ENCODE data around the gene CEP135.

The CEP135 gene

GRCh38 chr4:56004235-56004634 lies 55.5 kb downstream of the CEP135 start:
- peaks cover 74% of the 10 kb centered on the region for H3K36me3 Mint-ChIP-seq
- H3K27ac Mint-ChIP-seq, result no peak overlapping the region
- no peak for ATAC-seq (ENCODE audit: low read depth)

GRCh38 chr4:56007154-56007553 lies 58.4 kb downstream of the CEP135 start:
- no peaks in the 10 kb centered on the region for H3K4me1 Mint-ChIP-seq
- DNase-seq (ENCODE audit: low spot score in 2 of 2) (no peak), ATAC-seq (ENCODE audit: low read depth) (no peak)
- H3K4me3 Mint-ChIP-seq, result no peak overlapping the region
- no peaks in the 10 kb centered on the region for H3K27me3 Mint-ChIP-seq
- no peak overlapping the region for H3K27ac Mint-ChIP-seq
- H3K9me3 Mint-ChIP-seq, result peaks cover 1% of the 10 kb centered on the region
- H3K36me3 Mint-ChIP-seq, result peaks cover 56% of the 10 kb centered on the region

More at GRCh38 chr4:56004235-56004634, 55.5 kb downstream of the CEP135 start:
- H3K4me1 Mint-ChIP-seq, result peaks cover 3% of the 10 kb centered on the region
- H3K9me3 Mint-ChIP-seq, result peaks cover 6% of the 10 kb centered on the region
- no peaks in the 10 kb centered on the region for H3K27me3 Mint-ChIP-seq
- DNase-seq (ENCODE audit: low spot score in 2 of 2), result no peak
- no peak overlapping the region for H3K4me3 Mint-ChIP-seq

GRCh38 chr4:56008206-56008605 lies 59.5 kb downstream of the CEP135 start:
- H3K36me3 Mint-ChIP-seq, result peaks cover 59% of the 10 kb centered on the region
- H3K27ac Mint-ChIP-seq, result no peak overlapping the region
- no peak overlapping the region for H3K4me3 Mint-ChIP-seq
- no peak for ATAC-seq (ENCODE audit: low read depth)
- peaks cover 1% of the 10 kb centered on the region for H3K9me3 Mint-ChIP-seq
- H3K4me1 Mint-ChIP-seq, result no peaks in the 10 kb centered on the region
- no peak for DNase-seq (ENCODE audit: low spot score in 2 of 2)
- no peaks in the 10 kb centered on the region for H3K27me3 Mint-ChIP-seq

- Mint-ChIP-seq H3K36me3 (peaks cover 48% of the 10 kb centered on the region), H3K4me3 (no peak overlapping the region)
Measured at GRCh38 chr4:56026596-56026995, 77.9 kb downstream of the CEP135 start.

GRCh38 chr4:56028165-56028564 lies 79.4 kb downstream of the CEP135 start:
- Mint-ChIP-seq H3K36me3 (peaks cover 40% of the 10 kb centered on the region), H3K27ac (no peak overlapping the region)

More at GRCh38 chr4:56026596-56026995, 77.9 kb downstream of the CEP135 start:
- Mint-ChIP-seq H3K9me3 (peaks cover 4% of the 10 kb centered on the region), H3K27ac (peak overlapping the region; percentile 19), H3K27me3 (no peaks in the 10 kb centered on the region), H3K4me1 (peaks cover 2% of the 10 kb centered on the region)
- ATAC-seq (ENCODE audit: low read depth), result no peak
- no peak for DNase-seq (ENCODE audit: low spot score in 2 of 2)

GRCh38 chr4:56038487-56039162 lies 89.9 kb downstream of the CEP135 start:
- Mint-ChIP-seq H3K36me3 (no peaks in the 10 kb centered on the region), H3K27me3 (peaks cover 2% of the 10 kb centered on the region), H3K27ac (no peak overlapping the region), H3K9me3 (peaks cover 2% of the 10 kb centered on the region), H3K4me1 (peaks cover 15% of the 10 kb centered on the region), H3K4me3 (no peak overlapping the region)
- no peak for ATAC-seq (ENCODE audit: low read depth)
- DNase-seq (ENCODE audit: low spot score in 2 of 2), result no peak

More at GRCh38 chr4:56028165-56028564, 79.4 kb downstream of the CEP135 start:
- Mint-ChIP-seq H3K4me1 (peaks cover 2% of the 10 kb centered on the region), H3K4me3 (no peak overlapping the region), H3K9me3 (peaks cover 4% of the 10 kb centered on the region), H3K27me3 (no peaks in the 10 kb centered on the region)
- no peak for DNase-seq (ENCODE audit: low spot score in 2 of 2)
- ATAC-seq (ENCODE audit: low read depth), result no peak

GRCh38 chr4:56040842-56041241 lies 92.1 kb downstream of the CEP135 start:
- DNase-seq (ENCODE audit: low spot score in 2 of 2) (no peak), ATAC-seq (ENCODE audit: low read depth) (peak; percentile 8)
- no peak overlapping the region for H3K27ac Mint-ChIP-seq
- peaks cover 2% of the 10 kb centered on the region for H3K9me3 Mint-ChIP-seq
- H3K36me3 Mint-ChIP-seq, result no peaks in the 10 kb centered on the region
- no peak overlapping the region for H3K4me3 Mint-ChIP-seq
- H3K4me1 Mint-ChIP-seq, result peaks cover 15% of the 10 kb centered on the region
- peaks cover 2% of the 10 kb centered on the region for H3K27me3 Mint-ChIP-seq

- Mint-ChIP-seq H3K4me3 (no peak overlapping the region), H3K27ac (no peak overlapping the region), H3K4me1 (peaks cover 15% of the 10 kb centered on the region), H3K36me3 (no peaks in the 10 kb centered on the region), H3K9me3 (no peaks in the 10 kb centered on the region), H3K27me3 (peaks cover 2% of the 10 kb centered on the region)
- ATAC-seq (ENCODE audit: low read depth) (no peak), DNase-seq (ENCODE audit: low spot score in 2 of 2) (no peak)
Measured at GRCh38 chr4:56042225-56042624, 93.5 kb downstream of the CEP135 start.

GRCh38 chr4:56048383-56048701 lies 99.6 kb downstream of the CEP135 start:
- H3K9me3 Mint-ChIP-seq, result no peaks in the 10 kb centered on the region
- peaks cover 6% of the 10 kb centered on the region for H3K4me1 Mint-ChIP-seq
- no peak overlapping the region for H3K27ac Mint-ChIP-seq
- ATAC-seq (ENCODE audit: low read depth) (peak; percentile 2), DNase-seq (ENCODE audit: low spot score in 2 of 2) (no peak)
- peaks cover 2% of the 10 kb centered on the region for H3K27me3 Mint-ChIP-seq
- H3K36me3 Mint-ChIP-seq, result no peaks in the 10 kb centered on the region
- H3K4me3 Mint-ChIP-seq, result peak overlapping the region; percentile 78

GRCh38 chr4:56048702-56049431 lies 100.1 kb downstream of the CEP135 start:
- Mint-ChIP-seq H3K4me3 (peak overlapping the region; percentile 78), H3K27me3 (peaks cover 2% of the 10 kb centered on the region), H3K36me3 (no peaks in the 10 kb centered on the region), H3K9me3 (no peaks in the 10 kb centered on the region), H3K4me1 (peaks cover 6% of the 10 kb centered on the region), H3K27ac (no peak overlapping the region)
- DNase-seq (ENCODE audit: low spot score in 2 of 2) (peak; percentile 46 to 54), ATAC-seq (ENCODE audit: low read depth) (peak; percentile 94)

GRCh38 chr4:56050625-56051024 lies 101.9 kb downstream of the CEP135 start:
- H3K36me3 Mint-ChIP-seq, result no peaks in the 10 kb centered on the region
- H3K4me3 Mint-ChIP-seq, result no peak overlapping the region
- no peak overlapping the region for H3K27ac Mint-ChIP-seq
- DNase-seq (ENCODE audit: low spot score in 2 of 2), result no peak
- H3K4me1 Mint-ChIP-seq, result peaks cover 6% of the 10 kb centered on the region
- no peak for ATAC-seq (ENCODE audit: low read depth)
- peaks cover 4% of the 10 kb centered on the region for H3K27me3 Mint-ChIP-seq
- no peaks in the 10 kb centered on the region for H3K9me3 Mint-ChIP-seq

GRCh38 chr4:56051029-56051709 lies 102.4 kb downstream of the CEP135 start:
- no peaks in the 10 kb centered on the region for H3K9me3 Mint-ChIP-seq
- no peak for ATAC-seq (ENCODE audit: low read depth)
- no peak for DNase-seq (ENCODE audit: low spot score in 2 of 2)
- no peak overlapping the region for H3K4me3 Mint-ChIP-seq
- H3K27me3 Mint-ChIP-seq, result peaks cover 4% of the 10 kb centered on the region
- H3K4me1 Mint-ChIP-seq, result peaks cover 6% of the 10 kb centered on the region
- H3K36me3 Mint-ChIP-seq, result no peaks in the 10 kb centered on the region
- no peak overlapping the region for H3K27ac Mint-ChIP-seq

GRCh38 chr4:56051710-56052075 lies 102.9 kb downstream of the CEP135 start:
- peaks cover 4% of the 10 kb centered on the region for H3K27me3 Mint-ChIP-seq
- H3K9me3 Mint-ChIP-seq, result no peaks in the 10 kb centered on the region
- ATAC-seq (ENCODE audit: low read depth) (no peak), DNase-seq (ENCODE audit: low spot score in 2 of 2) (no peak)
- no peak overlapping the region for H3K27ac Mint-ChIP-seq
- H3K4me1 Mint-ChIP-seq, result peaks cover 6% of the 10 kb centered on the region
- no peak overlapping the region for H3K4me3 Mint-ChIP-seq
- H3K36me3 Mint-ChIP-seq, result no peaks in the 10 kb centered on the region

GRCh38 chr4:56052481-56052880 lies 103.7 kb downstream of the CEP135 start:
- H3K4me1 Mint-ChIP-seq, result peaks cover 6% of the 10 kb centered on the region
- ATAC-seq (ENCODE audit: low read depth), result no peak
- H3K27ac Mint-ChIP-seq, result no peak overlapping the region
- no peaks in the 10 kb centered on the region for H3K9me3 Mint-ChIP-seq
- H3K27me3 Mint-ChIP-seq, result peaks cover 7% of the 10 kb centered on the region
- no peaks in the 10 kb centered on the region for H3K36me3 Mint-ChIP-seq
- no peak for DNase-seq (ENCODE audit: low spot score in 2 of 2)
- H3K4me3 Mint-ChIP-seq, result no peak overlapping the region

Data from memory B cell (primary cell).